ENCODE data around the gene CAP1. TPM values are rescaled to one million over a fixed set of nuclear protein-coding genes. Genes with fewer than 3 reads are reported as not detected.

CAP1 gene
- total and polyA plus RNA-seq, 2 donors (not counting 3 experiments of a cell fraction or from before 2014, with no cell fraction given) = 191 to 427 TPM

DNA sequence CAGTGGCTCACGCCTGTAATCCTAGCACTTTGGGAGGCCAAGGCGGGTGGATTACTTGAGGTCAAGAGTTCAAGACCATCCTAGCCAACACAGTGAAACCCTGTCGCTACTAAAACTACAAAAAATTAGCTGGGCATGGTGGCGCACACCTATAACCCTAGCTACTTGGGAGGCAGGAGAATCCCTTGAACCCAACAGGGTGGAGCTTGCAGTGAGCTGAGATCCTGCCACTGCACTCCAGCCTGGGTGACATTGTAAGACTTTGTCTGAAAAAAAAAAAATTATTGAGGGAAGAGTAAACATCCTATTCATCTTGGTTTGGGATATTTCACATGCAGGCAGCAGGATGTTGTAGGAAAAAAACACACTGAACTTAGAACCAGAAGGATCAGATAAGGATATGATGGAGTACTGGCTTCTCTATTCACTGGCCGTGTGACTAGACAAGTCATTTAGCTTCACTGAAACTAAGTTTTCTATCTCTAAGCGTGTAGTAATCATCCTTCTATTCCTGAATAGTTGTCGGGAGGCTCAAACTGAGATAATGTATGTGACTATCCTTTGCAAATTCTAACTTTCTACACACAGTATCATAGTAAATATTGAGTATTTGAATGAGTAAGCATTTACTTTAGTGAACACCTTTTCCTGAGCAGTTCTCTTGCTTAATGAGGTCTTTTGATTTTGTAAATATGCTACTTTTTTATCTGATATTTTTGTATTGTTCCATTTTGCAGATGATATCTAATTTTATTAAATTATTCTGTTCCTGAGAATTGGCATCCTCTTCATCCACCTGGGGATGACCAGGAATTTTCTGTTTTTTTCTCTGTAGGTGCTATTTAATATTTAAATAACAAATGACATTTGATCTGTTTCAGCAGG is 18.2 kb downstream of the CAP1 start:
- Histone ChIP-seq H3K9me1 (replicated peaks; ENCODE audit: control insufficient read depth, extremely low read depth, insufficient read depth, low read length) (no peaks in the 10 kb centered on the region), H3K36me3 (ENCODE audit: control insufficient read depth in 2 of 2, extremely low read depth in 1 of 2, insufficient read depth in 2 of 2, low read length in 2 of 2) (peaks cover 9 to 18% of the 10 kb centered on the region in 2 experiments), H3K27ac (ENCODE audit: insufficient read depth, low read depth, low read length) (peak overlapping the region; percentile 64), H3K9me3 (replicated peaks; ENCODE audit: control insufficient read depth, insufficient read depth, low read length) (no peaks in the 10 kb centered on the region), H3K9ac (replicated peaks; ENCODE audit: extremely low read depth, insufficient read depth, low read length) (peak overlapping the region; percentile 4), H3K4me3 (replicated peaks in 1 of 3; ENCODE audit: insufficient read depth in 1 of 3, low read depth in 1 of 3, low read length in 3 of 3) (peak overlapping the region in 1 of 3 experiments; percentile 26), H3K27me3 (ENCODE audit: control insufficient read depth in 2 of 2, insufficient read depth in 2 of 2, low read length in 2 of 2) (no peaks in the 10 kb centered on the region), H3K79me2 (ENCODE audit: control insufficient read depth, insufficient read depth, low read length) (peaks cover 73% of the 10 kb centered on the region), H2AFZ (ENCODE audit: low read depth, low read length) (no peak overlapping the region), H3K4me1 (ENCODE audit: control insufficient read depth, extremely low read depth, insufficient read depth, low read length) (peaks cover 48% of the 10 kb centered on the region), H4K20me1 (replicated peaks; ENCODE audit: control insufficient read depth, extremely low read depth, insufficient read depth, low read length) (peaks cover 7% of the 10 kb centered on the region), H3K4me2 (ENCODE audit: insufficient read depth, low read length) (peak overlapping the region; percentile 84)
- FAIRE-seq = peak; percentile 28
- ChIA-PET POLR2A (no interaction called here), CTCF (interaction anchor here (1.0 to 2.0 kb wide), 3 partner anchors 16 to 280 kb away, joined by 3 to 6 read pairs (median 4); no protein-coding TSS in a partner anchor)
- dilution Hi-C loops (cut with MboI; ENCODE audit: extremely low pct_ligation_motif_present, low sequenced_read_pairs) (no loop called here), intact Hi-C loops (cut with micrococcal nuclease) (loop anchor here (1.0 kb wide), 1 partner anchor 18 kb away; the partner anchor contains the start of gene CAP1)
- peak; percentile 55 for DNase-seq (ENCODE audit: low read depth, low spot score)
- TF ChIP-seq FOS (IDR thresholded peaks at IDR 0.05; ENCODE audit: borderline replicate concordance, insufficient read depth, low read length) = peak; percentile 12
- TF ChIP-seq GATA2 (IDR thresholded peaks at IDR 0.05; ENCODE audit: insufficient read depth, insufficient read length, low read depth, low read length) = peak; percentile 73
- TF ChIP-seq POLR2AphosphoS5 (IDR thresholded peaks at IDR 0.05; ENCODE audit: insufficient read depth, low read depth, low read length) = no peak
- no peak for TF ChIP-seq MYC (IDR thresholded peaks at IDR 0.05; ENCODE audit: low read depth, low read length)
- BruUV-seq (replicated peaks) = no TSS peak

DNA sequence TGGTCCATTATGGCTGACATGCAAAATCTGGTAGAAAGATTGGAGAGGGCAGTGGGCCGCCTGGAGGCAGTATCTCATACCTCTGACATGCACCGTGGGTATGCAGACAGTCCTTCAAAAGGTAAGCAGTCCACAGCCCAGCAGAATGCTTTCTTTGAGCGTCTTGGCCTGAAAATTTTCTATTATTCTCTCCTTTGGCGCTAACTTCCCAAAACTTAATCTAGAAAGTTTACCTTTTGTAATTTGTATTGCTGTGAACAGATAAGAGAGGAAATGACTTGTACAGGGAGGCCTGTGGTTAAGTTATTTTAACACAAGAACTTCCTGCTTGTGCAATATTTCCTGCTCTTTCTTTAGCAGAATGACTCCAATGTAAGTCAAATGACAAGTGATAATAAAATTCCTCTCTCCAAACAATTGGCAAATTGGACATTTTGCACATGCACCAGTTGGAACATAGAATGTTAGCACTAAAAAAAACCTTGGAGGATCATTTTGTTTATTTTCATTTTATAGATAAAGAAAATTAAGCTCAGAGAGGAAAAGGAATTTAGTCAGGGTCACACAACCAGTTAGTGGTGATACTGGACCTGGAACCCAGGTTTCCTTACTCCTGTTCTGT is 18.9 kb downstream of the CAP1 start:
- Histone ChIP-seq H3K9me3 (replicated peaks; ENCODE audit: control insufficient read depth, insufficient read depth, low read length) (no peaks in the 10 kb centered on the region), H3K36me3 (ENCODE audit: control insufficient read depth in 2 of 2, extremely low read depth in 1 of 2, insufficient read depth in 2 of 2, low read length in 2 of 2) (peaks cover 16 to 23% of the 10 kb centered on the region in 2 experiments), H4K20me1 (replicated peaks; ENCODE audit: control insufficient read depth, extremely low read depth, insufficient read depth, low read length) (peaks cover 7% of the 10 kb centered on the region), H3K9me1 (replicated peaks; ENCODE audit: control insufficient read depth, extremely low read depth, insufficient read depth, low read length) (no peaks in the 10 kb centered on the region), H2AFZ (ENCODE audit: low read depth, low read length) (no peak overlapping the region), H3K79me2 (ENCODE audit: control insufficient read depth, insufficient read depth, low read length) (peaks cover 66% of the 10 kb centered on the region), H3K4me2 (ENCODE audit: insufficient read depth, low read length) (peak overlapping the region; percentile 84), H3K27me3 (ENCODE audit: control insufficient read depth in 2 of 2, insufficient read depth in 2 of 2, low read length in 2 of 2) (no peaks in the 10 kb centered on the region), H3K4me1 (ENCODE audit: control insufficient read depth, extremely low read depth, insufficient read depth, low read length) (peaks cover 48% of the 10 kb centered on the region), H3K27ac (ENCODE audit: insufficient read depth, low read depth, low read length) (peak overlapping the region; percentile 64), H3K9ac (replicated peaks; ENCODE audit: extremely low read depth, insufficient read depth, low read length) (no peak overlapping the region), H3K4me3 (replicated peaks in 1 of 3; ENCODE audit: insufficient read depth in 1 of 3, low read depth in 1 of 3, low read length in 3 of 3) (peak overlapping the region in 1 of 3 experiments; percentile 26)
- BruUV-seq (replicated peaks) = no TSS peak
- TF ChIP-seq GATA2 (IDR thresholded peaks at IDR 0.05; ENCODE audit: insufficient read depth, insufficient read length, low read depth, low read length) (peak; percentile 83), EZH2 (IDR thresholded peaks at IDR 0.05; ENCODE audit: borderline replicate concordance, low read depth, low read length, severe bottlenecking) (no peak), POLR2A (IDR thresholded peaks at IDR 0.05; ENCODE audit: low read depth, low read length) (peak; percentile 31), MYC (IDR thresholded peaks at IDR 0.05; ENCODE audit: low read depth, low read length) (no peak), FOS (IDR thresholded peaks at IDR 0.05; ENCODE audit: borderline replicate concordance, insufficient read depth, low read length) (peak; percentile 57), JUN (IDR thresholded peaks at IDR 0.05; ENCODE audit: borderline replicate concordance, insufficient read depth, insufficient read length, low read depth) (peak; percentile 66), POLR2AphosphoS5 (IDR thresholded peaks at IDR 0.05; ENCODE audit: insufficient read depth, low read depth, low read length) (peak; percentile 77)
- TF ChIP-seq, protein P1, sequence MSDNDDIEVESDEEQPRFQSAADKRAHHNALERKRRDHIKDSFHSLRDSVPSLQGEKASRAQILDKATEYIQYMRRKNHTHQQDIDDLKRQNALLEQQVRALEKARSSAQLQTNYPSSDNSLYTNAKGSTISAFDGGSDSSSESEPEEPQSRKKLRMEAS (IDR thresholded peaks at IDR 0.05; ENCODE audit: insufficient read depth, insufficient read length) = no peak
- TF ChIP-seq, protein P2, sequence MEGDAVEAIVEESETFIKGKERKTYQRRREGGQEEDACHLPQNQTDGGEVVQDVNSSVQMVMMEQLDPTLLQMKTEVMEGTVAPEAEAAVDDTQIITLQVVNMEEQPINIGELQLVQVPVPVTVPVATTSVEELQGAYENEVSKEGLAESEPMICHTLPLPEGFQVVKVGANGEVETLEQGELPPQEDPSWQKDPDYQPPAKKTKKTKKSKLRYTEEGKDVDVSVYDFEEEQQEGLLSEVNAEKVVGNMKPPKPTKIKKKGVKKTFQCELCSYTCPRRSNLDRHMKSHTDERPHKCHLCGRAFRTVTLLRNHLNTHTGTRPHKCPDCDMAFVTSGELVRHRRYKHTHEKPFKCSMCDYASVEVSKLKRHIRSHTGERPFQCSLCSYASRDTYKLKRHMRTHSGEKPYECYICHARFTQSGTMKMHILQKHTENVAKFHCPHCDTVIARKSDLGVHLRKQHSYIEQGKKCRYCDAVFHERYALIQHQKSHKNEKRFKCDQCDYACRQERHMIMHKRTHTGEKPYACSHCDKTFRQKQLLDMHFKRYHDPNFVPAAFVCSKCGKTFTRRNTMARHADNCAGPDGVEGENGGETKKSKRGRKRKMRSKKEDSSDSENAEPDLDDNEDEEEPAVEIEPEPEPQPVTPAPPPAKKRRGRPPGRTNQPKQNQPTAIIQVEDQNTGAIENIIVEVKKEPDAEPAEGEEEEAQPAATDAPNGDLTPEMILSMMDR (IDR thresholded peaks at IDR 0.05; ENCODE audit: extremely low read depth in 1 of 2, insufficient read depth in 1 of 2, low read depth in 1 of 2, low read length in 2 of 2) = peak in 1 of 2 donors; percentile 8
- FAIRE-seq = peak; percentile 82
- POLR2A ChIA-PET = interaction anchor here (0.6 kb wide), 1 partner anchor 198 kb away, joined by 3 read pairs; no protein-coding TSS in a partner anchor
- dilution Hi-C loops (cut with MboI; ENCODE audit: extremely low pct_ligation_motif_present, low sequenced_read_pairs) (no loop called here), intact Hi-C loops (cut with micrococcal nuclease) (loop anchor here (1.0 kb wide), 1 partner anchor 19 kb away; the partner anchor contains the start of gene CAP1)
- peak; percentile 80 for DNase-seq (ENCODE audit: low read depth, low spot score)
- CTCF ChIA-PET = interaction anchor here (0.7 to 2.3 kb wide), 4 partner anchors 17 to 280 kb away, joined by 3 to 9 read pairs (median 4); no protein-coding TSS in a partner anchor
